ENCODE results near the gene CCNY.

CCNY gene

DNA sequence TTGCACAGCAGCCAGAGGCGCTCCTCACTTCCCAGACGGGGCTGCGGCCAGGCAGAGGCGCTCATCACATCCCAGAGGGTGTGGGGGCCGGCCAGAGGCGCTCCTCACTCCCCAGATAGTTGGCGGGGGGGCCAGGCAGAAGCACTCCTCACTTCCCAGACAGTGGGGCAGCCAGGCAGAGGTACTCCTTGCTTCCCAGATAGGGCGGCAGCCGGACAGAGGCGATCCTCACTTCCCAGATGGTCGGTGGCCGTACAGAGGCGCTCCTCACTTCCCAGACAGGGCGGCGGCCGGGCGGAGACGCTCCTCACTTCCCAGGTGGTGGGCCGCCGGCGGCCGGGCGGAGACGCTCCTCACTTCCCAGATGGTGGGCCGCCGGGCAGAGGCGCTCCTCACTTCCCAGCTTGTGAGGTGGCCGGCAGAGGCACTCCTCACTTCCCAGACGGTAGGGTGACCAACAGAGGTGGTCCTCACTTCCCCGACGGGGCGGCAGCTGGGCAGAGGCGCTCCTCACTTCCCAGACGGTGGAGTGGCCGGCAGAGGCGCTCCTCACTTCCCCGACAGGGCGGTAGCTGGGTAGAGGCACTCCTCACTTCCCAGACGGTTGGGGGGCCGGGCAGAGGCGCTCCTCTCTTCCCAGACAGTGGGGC lies 26.5 kb downstream of the CCNY start:
- TF ChIP-seq, protein P1, sequence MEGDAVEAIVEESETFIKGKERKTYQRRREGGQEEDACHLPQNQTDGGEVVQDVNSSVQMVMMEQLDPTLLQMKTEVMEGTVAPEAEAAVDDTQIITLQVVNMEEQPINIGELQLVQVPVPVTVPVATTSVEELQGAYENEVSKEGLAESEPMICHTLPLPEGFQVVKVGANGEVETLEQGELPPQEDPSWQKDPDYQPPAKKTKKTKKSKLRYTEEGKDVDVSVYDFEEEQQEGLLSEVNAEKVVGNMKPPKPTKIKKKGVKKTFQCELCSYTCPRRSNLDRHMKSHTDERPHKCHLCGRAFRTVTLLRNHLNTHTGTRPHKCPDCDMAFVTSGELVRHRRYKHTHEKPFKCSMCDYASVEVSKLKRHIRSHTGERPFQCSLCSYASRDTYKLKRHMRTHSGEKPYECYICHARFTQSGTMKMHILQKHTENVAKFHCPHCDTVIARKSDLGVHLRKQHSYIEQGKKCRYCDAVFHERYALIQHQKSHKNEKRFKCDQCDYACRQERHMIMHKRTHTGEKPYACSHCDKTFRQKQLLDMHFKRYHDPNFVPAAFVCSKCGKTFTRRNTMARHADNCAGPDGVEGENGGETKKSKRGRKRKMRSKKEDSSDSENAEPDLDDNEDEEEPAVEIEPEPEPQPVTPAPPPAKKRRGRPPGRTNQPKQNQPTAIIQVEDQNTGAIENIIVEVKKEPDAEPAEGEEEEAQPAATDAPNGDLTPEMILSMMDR (IDR thresholded peaks at IDR 0.05; ENCODE audit: low read depth, low read length) = no peak
- DNase-seq (ENCODE audit: low read depth in 2 of 2) = no peak
- H3K4me3 ChIP-seq (replicated peaks in 1 of 2; ENCODE audit: low read depth in 2 of 2, low read length in 2 of 2) = no peak overlapping the region

- TF ChIP-seq, protein P1 (IDR thresholded peaks at IDR 0.05; ENCODE audit: low read depth, low read length) = no peak
- DNase-seq (ENCODE audit: low read depth in 2 of 2) = no peak
- H3K4me3 ChIP-seq (replicated peaks in 1 of 2; ENCODE audit: low read depth in 2 of 2, low read length in 2 of 2) = no peak overlapping the region
These were observed 27.3 kb downstream of the CCNY start for GRCh38 chr10:35363587-35363986.

DNA sequence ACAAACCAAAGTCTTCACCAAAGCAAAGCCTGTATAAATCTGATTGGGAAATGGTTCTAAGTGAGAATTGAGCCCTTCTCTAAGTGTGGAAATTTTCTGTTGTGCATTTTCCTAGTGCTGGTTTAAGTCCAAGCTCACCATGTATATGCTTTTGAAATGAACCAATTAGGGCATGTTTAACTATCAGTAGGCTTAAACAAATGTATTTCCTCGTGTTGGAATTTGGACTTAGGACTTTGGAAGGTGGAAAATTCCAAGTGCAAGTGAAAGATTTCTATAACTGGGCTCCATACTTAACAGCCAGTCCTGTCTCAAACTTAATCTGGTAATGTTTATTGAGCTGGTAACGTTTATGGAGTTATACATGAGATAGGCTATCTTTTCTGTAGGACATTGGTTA lies 28.5 kb downstream of the CCNY start:
- DNase-seq (ENCODE audit: low read depth in 2 of 2) = no peak
- TF ChIP-seq, protein P1 (IDR thresholded peaks at IDR 0.05; ENCODE audit: low read depth, low read length) = no peak
- no peak overlapping the region for H3K4me3 ChIP-seq (replicated peaks in 1 of 2; ENCODE audit: low read depth in 2 of 2, low read length in 2 of 2)

GRCh38 chr10:35365994-35366393 lies 29.7 kb downstream of the CCNY start:
- DNase-seq (ENCODE audit: low read depth in 2 of 2) = no peak
- no peak overlapping the region for H3K4me3 ChIP-seq (replicated peaks in 1 of 2; ENCODE audit: low read depth in 2 of 2, low read length in 2 of 2)
- TF ChIP-seq, protein P1 (IDR thresholded peaks at IDR 0.05; ENCODE audit: low read depth, low read length) = no peak

- no peak overlapping the region for H3K4me3 ChIP-seq (replicated peaks in 1 of 2; ENCODE audit: low read depth in 2 of 2, low read length in 2 of 2)
- TF ChIP-seq, protein P1 (IDR thresholded peaks at IDR 0.05; ENCODE audit: low read depth, low read length) = no peak
- no peak for DNase-seq (ENCODE audit: low read depth in 2 of 2)
These were observed 31.0 kb downstream of the CCNY start for GRCh38 chr10:35367107-35367859.

DNA sequence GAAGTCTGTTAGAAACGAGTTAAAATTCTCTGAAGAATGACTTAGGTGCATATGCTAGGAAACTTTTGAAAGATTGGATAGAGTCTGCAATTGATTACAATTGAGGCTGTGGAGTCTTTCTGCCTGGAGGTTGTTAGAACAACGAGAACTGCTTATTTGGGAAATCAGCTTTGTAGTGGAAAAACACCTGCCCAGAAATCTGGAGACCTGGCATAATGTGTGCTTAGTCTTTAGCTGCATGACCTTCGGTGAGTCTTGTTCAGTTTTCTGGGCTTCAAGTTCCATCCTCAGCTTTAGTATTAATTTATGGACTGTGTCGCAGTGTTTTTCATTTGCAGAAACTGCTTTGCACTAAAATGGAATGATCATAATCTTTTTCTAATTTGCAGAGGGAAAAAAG lies 31.7 kb downstream of the CCNY start:
- TF ChIP-seq, protein P1 (IDR thresholded peaks at IDR 0.05; ENCODE audit: low read depth, low read length) = no peak
- no peak for DNase-seq (ENCODE audit: low read depth in 2 of 2)
- H3K4me3 ChIP-seq (replicated peaks in 1 of 2; ENCODE audit: low read depth in 2 of 2, low read length in 2 of 2) = no peak overlapping the region
